GM19452 (cell line): ENCODE measurements around the gene ZNF516.

Experiments
- ATAC-seq: cut with Tn5 transposase; IDR thresholded peaks from one replicate; pipeline ENCODE4 v1.9.1; 2021; ENCODE audit not compliant: unreplicated experiment

ZNF516 gene

DNA sequence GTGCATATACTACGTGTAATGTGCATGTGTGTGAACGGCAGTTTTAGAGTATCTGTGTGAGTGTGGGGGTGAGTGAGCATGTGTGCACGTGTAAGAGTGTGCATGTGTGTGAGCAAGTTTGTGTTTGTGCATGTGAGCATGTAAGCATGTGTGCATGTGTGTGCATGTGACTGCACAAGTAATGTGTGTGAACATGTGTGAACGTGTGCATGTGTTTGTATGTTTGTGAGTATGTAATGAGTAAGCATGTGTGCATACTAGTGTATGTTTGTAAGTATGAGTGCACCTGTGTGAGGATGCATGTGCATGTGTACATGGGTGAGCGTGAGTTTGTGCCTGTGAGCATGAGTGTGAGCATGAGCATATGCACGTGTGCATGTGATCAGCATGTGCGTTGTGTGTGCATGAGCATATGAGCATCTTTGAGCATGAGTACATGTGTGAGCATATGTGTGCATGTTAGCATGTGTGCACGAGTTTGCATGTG lies 90.7 kb downstream of the ZNF516 start:
- no peak for ATAC-seq

DNA sequence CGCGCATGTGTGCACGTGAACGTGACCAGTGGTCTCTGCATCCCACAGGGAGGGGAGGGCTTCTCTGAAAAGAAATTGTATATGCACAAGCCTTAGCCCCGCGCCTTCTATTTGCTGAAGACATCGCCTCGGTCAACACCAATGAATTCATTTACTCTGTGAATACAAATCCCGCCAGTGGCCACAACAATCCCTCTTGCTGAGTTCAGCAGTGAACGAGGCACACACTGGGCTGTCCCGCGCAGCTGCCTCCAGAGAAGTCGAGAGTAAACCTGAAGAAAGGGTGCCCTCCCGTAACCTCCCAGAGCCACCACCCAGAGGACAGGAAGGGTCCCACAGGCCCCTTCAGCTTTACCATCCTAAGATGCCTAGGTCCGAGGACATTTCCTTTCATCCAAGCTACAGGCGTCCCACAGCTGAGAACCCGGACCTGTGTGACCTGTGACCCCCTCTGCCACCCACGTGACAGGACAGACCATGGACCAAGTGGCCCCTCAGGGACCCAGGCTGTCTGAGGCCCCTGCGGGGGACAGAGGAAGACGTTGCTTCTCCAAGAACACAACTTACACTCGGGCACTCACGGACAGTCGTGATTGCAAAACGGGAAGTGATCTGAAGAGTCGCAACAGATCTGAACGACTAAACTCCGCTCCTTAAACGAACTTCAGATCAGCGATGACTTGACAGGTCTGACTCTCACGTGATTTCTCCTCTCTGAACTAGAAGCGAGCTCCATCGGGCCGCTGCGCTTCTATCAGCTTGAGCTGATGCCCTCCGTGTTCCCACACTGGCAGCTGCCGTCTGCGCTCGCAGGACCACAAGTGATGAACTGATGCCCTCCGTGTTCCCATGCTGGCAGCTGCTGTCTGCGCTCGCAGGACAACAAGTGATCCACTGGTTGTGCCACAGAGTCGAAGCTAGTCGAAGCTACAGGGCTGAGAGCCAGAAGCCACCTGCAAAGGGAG lies 92.7 kb downstream of the ZNF516 start:
- ATAC-seq: no peak

DNA sequence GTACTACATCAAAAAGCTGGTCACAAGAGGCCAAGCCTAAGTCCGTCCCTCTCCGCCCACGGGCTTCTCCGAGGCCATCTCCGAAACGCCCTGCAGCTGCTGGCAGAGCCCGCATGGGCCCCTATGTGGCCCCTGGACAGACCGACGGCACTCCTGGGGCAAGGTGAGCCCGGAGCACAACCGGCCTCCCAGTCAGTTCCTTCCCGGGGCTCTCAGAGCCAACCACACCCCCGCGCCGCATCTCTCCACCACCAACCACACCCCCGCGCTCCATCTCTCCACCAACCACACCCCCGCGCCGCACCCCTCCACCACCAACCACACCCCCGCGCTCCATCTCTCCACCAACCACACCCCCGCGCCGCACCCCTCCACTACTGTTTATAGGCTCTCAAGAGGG lies 93.5 kb downstream of the ZNF516 start:
- ATAC-seq: no peak

DNA sequence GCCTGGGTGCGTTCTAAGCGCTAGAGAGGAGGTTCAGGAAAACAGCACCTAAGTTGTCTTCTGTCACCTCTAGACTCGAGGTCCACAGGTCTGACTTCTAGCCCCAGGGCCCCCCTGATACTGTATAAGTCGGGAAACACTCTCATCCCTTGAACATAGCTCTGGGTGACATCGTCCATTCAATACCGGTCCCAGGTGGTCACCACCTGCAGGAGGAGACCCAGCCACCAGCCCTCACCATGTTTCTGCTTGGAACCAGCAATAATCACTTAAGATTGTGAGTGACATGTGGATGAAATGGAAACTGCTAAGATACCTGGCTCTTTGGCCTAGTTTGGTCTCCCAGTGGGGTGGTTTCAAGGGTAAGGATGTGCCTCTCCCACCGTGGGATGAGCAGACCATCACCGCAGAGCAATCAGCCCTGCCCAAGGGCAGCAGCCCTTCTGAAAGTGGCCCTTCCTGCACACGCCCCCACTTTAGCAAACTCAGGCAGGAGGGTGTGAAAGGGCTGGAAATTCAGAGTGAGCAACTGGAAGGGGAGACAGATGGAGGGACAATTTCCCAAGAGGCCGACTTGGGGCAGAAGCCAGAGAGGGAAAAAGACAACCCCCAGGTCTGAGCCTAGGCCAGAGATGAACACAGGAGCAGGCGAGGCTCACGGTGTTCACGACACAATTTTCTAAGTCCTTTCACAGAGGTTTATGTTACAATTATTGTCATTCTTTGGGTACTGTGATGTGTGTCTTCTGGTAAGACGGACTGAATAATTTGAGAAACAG lies 95.2 kb downstream of the ZNF516 start:
- ATAC-seq: no peak

DNA sequence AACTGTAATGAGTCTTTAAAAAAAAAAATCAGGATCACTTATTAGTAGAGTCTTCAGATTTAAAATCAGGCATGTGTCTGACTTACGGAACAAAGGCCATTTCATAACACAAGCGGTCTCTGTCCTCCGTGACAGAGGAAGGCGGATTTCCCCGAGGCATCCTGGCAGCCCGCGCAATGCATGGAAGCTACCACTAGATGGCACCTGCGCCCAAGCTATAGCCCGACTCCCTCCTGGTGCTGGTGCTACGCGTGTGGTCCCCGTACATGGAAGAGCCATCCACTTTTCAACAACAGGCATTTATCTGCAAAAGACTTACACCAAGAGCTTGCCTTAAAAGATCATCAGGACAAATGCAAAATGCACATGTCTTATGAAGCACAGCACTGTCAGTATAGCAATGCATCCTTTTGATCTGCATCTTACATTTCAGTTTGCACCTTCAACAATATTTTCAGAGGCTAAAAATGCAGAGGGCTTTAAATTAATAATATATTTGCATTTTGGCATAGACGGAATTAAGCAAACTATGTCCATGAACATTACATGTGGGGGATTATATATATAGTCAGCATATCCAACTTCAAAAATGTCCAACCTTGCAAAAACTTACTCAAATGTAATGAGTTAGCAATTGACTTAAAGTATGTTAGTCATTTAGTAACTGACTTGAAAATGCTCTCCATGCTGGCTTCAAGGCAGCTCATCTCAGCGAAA lies 96.0 kb downstream of the ZNF516 start:
- peak; percentile 90 for ATAC-seq

DNA sequence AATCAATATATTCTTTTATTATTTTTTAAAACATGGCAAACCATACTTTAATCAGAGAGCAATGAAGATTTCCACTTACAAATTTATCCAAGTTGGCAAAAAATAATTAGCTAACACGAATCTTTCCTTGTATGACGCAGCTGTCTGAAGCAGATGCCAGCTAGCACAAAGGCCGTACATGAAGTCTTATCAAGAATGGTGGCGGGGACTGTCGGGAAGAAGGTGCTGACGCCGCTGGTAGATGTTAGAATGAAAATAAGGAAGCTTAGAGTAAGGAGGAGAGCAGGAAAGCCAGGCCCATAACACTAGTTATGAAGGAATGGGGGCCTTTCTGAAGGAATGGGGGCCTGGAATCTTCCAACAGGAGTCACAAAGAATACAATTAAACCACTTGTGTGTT lies 96.7 kb downstream of the ZNF516 start:
- ATAC-seq: no peak

DNA sequence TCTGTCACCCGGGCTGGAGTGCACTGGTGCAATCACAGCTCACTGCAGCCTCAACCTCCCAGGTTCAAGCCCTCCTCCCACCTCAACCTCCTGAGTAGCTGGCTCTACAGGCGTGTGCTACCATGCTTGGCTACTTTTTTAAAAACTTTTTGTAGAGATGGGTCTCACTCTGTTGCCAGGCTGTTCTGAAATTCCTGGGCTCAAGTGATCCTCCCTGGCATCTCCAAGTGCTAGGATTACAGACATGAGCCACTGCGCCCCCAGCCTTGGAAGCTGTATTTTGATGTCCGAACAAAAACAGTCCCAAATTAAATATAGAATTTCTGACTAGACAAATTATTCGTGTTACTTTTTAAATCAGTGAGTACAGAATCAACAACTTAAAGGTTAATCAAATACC lies 97.4 kb downstream of the ZNF516 start:
- ATAC-seq: no peak

DNA sequence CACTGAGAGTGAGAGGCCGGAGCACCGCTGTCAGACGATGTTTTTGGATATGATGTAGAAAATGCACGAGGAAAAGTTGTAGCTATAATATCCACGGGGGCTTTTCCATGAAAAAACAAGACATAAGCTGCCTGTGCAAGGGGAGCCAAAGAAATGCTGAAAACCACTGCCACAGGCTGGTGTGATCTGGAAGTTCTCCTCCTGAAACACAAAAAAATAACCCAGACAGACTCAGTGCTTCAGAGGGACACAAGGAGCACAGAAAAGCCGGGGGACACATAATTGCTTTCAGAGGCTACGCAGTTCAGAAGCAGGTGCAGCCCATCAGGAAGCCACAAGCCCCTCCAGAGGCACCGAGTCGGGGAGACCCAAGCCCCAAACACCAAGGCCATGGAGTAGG lies 98.2 kb downstream of the ZNF516 start:
- no peak for ATAC-seq

DNA sequence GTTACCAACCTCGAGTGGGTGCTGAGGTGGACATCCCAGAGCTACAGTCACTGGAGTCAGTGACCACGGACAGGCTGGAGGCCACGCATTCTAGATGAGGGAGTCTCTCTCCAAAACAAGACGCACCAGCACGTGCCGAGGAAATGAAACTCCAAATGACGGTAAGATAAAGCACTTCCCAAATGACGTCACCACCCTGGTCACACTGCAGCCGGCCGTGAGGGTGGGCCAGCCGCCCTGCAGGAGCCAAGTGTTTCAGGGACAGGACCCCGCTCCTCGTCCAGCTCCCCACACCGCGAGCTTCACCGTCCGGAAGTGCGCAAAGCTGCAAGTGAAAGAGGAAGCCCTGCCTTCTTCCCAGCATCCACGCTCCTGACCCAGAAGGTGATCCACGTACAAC lies 99.4 kb downstream of the ZNF516 start:
- no peak for ATAC-seq

DNA sequence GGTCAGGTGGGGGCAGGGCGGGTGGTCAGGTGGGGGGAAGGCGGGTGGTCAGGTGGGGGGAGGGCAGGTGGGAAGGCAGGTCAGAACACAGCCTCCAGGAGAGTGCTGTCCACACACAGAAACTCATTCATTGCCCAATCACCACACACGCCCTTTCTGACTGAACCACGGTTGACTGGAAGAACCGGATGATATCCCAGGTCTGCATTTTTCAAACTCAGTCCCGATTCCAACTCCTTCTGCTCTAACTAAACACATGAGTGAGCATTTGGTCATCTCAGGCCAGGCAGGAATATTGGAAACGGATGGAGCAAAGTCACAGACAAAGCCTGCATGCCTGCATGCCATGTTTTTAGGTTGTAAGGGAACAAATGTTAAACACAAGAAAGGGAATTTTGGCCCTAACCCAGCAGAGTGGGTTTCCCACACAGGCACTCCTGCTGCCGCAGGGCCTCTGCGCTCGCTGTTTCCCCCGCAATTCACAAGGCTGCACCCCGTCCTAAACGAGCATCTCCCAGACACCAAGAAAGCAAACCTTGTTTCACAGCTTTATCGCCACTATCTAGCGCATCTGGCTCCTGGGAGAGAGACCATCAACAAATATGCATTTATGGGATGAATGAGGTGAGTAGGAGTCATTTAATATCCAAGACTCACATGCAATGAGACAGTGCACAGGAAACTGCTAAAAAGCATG lies 100.1 kb downstream of the ZNF516 start:
- no peak for ATAC-seq

DNA sequence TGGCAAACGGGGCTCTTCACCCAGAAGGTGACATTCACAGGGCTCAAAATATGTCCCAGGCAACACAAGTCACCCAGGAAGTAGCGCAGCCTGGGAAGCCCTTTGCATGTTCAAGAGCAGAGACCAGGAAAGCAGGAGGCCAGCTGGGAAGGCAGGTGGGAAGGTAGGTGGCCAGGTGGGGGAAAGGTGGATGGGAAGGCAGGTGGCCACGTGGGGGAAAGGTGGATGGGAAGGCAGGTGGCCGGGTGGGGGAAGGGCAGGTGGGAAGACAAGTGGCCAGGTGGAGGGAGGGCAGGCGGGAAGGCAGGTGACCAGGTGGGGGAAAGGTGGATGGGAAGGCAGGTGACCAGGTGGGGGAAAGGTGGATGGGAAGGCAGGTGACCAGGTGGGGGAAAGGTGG lies 102.7 kb downstream of the ZNF516 start:
- ATAC-seq: no peak

DNA sequence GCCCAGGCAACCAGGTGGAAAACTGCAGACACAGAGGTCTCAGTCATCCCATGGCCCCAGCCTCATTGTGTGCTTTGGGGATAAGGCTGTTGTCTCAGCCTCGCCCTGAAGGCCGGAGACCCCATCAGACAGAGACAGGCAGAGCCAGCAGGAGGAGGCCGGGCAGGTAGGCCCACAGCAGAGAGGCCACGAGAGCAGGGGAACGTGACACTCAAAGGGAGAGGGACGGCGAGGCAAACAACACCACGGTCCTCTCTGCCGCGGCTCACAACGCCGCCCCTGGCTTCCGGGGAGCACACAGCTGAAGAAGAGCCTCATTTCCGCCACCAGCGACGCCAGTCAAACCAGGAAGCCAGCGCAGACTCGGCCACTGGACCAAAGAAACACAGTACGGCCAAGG lies 103.3 kb downstream of the ZNF516 start:
- ATAC-seq: no peak

DNA sequence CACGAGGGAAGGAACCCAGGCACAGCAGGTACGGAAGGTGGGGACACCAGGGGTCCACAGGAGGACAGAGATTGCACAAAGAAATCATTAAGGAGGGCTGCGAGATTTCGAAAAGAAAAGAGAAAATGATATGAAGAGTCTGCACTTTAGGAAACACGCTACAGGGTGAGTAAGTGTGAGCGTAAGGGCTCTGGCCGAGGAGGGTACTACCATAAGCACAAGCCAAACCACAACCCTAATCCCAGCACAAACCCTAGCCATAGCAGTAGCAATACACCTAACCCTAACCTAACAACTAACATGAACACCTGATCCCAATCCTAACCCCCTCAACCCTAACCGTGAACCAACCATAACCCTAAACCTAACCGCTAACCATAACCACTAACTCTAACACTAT lies 104.0 kb downstream of the ZNF516 start:
- ATAC-seq: no peak

DNA sequence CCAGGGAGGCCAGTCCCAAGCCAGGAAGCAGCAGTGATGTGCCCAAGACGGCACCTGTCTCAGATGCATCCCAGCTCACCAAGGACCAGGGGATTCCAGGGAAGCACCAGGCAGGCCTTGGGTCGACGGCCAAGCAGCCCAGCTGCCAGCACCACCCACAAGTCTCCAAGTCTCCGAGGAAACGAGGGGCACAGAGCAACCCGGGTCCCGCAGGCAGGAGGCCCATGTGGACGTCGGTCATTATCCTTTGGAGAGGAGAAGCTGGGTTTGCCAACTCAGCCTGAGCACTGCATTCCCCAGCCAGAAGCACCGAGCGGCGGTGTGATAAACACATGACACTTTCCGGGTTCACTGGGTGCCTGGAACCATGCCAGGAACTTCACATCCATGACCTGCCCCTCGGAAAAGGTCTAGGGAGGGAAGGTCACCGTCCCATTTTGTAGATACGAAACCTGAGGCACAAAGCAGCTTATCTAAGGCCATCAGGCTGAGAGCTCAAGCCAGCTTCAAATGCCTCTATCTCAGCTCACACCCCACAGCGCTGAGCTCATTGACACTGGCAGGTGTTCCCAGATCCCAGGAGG lies 104.5 kb downstream of the ZNF516 start:
- ATAC-seq: no peak

DNA sequence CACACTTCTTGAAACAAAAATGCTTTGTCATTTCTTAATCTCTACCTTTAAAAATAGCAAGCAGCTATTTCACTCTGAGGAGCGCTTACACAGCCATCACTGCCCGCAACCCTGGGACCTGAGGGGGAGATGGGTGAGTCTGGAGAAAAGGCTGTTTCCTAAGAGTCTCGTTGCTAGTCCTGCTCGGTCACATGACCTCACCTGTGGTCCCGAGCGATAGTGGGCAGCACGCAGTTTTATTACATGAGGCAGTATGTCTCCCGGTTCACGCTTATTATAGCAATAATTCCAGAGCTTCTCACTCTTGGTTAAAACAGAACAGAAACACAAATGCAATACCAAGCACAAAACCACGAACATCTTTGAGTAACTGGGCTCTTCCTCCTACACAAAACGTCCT lies 105.3 kb downstream of the ZNF516 start:
- ATAC-seq: no peak

DNA sequence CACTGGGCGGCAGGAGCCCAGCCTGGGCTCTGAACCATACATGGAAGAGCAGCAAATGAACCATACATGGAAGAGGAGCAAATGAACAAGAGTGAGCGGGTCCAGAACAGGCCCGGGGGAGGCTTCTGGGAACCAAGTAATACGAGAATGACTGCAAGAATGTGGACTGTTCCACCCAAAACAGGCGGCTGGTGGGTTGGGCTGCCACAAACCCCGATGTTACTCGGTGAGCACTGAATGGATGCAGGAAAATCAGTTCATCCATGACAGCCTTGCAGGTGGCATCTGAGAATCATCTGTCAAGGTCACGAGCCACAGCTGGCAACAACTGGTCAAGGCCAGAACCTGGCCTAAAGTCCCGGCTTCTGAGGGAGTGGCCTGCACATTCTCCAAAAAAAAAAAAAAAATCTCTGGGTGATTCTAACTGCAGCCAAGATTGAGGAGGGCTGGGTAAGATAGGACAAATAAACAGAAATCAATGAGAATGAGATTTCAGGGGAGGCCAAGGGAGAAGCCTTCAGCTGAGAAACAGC lies 106.1 kb downstream of the ZNF516 start:
- ATAC-seq: no peak

DNA sequence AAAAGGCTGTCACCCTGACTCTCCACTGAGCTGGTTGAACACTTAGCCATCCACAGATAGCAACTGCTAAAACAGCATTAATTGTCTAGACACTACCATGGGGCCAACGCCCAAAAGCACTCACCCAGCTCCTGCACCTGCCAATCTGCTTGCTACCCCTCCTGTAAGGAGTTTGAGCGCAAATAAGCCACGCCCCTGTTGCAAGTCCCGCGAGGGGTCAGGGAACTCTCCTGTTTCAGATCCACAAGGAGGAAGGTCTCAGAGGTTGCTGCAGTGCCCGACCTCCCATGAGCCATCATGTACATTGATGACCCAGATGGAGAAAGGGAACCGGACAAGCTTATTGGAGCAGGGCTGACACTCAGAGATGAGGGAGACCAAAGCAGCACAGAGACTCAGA lies 106.8 kb downstream of the ZNF516 start:
- no peak for ATAC-seq

DNA sequence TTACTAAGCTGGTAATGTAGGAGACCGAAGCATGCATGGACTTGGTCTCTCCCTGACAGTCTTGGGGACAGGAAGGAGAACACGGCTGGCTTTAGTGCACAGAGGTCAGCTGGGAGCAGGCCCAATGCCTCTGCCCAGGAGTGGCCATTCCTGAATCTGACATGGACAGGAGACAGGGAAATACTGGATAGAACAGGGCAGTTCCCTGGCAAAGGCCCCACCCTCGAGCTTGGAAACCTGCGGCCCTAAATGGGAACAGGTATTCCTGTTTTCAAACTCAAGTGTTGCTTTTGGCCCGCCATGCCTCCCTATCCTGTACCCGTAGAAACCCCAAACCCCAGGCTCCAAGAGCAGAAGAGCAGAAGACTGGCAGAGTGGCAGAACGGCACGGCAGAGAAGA lies 107.4 kb downstream of the ZNF516 start:
- no peak for ATAC-seq

DNA sequence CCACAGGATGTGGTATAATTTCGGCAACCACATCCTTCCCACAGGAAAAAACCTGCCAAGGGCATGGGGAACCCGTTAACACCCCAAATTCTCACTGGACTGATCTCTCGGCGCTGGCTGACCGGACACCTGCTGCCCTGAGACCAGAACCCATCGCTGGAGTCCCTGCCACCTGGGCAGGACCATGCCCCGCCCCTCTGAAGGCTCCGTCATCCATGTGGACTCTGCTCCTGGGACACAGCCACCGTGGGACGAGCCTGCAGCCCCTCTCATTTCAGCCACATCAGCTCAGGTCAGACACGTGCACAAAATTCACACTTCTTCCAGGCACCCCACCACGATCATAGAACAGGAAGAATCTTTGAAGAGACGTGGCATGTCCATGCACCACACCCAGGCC lies 108.2 kb downstream of the ZNF516 start:
- no peak for ATAC-seq

DNA sequence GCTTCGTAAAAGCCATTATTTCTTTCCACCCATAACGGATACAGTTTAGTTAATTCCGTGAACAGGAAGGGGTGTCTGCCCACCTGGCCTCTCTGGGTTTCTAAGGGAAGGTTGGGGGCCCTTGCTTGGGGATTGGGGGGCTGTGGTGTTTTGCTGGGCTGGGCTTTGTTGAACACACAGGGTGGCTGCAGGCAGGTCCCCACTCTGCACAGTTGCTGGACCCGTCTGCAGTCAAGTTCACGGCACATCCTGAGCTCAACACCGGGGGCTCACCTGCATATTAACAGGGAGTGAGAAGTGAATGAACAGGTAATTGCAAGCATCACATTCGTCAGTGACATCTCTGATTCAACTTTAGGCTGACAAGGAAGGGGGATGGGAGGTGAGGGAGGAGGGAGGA lies 109.0 kb downstream of the ZNF516 start:
- no peak for ATAC-seq
